NCI-H1048 (cell line): ENCODE measurements around the gene RHOA.
"Not testable (repeated sequence)": the region's sequence is repeated elsewhere in the genome, so short reads cannot be mapped to it uniquely, and the experiment has no call there.

Source experiments
- DNase-seq: peaks from one replicate; lab custom pipeline; 2025; lab: John Stamatoyannopoulos, UW

Gene RHOA

GRCh38 chr3:49411535-49411967 is 225 bp downstream of the RHOA start:
- no peak for DNase-seq

GRCh38 chr3:49410846-49411534 is 786 bp downstream of the RHOA start:
- no peak for DNase-seq

- no peak for DNase-seq
Observed at GRCh38 chr3:49410066-49410845, 1.5 kb downstream of the RHOA start.

- DNase-seq: no peak
Observed at GRCh38 chr3:49406571-49407565, 4.9 kb downstream of the RHOA start.

GRCh38 chr3:49405570-49405969 is 6.2 kb downstream of the RHOA start:
- not testable (repeated sequence) for DNase-seq

GRCh38 chr3:49403891-49404290 is 7.9 kb downstream of the RHOA start:
- no peak for DNase-seq

GRCh38 chr3:49401766-49402165 is 10.0 kb downstream of the RHOA start:
- no peak for DNase-seq

- no peak for DNase-seq
Observed at GRCh38 chr3:49399461-49399860, 12.3 kb downstream of the RHOA start.

- DNase-seq: no peak
Observed at GRCh38 chr3:49397470-49397869, 14.3 kb downstream of the RHOA start.

GRCh38 chr3:49391310-49391709 is 20.5 kb downstream of the RHOA start:
- DNase-seq: not testable (repeated sequence)

GRCh38 chr3:49389297-49389696 is 22.5 kb downstream of the RHOA start:
- DNase-seq: no peak

GRCh38 chr3:49388289-49388820 is 23.4 kb downstream of the RHOA start:
- DNase-seq: no peak

GRCh38 chr3:49387721-49388120 is 24.1 kb downstream of the RHOA start:
- no peak for DNase-seq

- no peak for DNase-seq
Observed at GRCh38 chr3:49386056-49386756, 25.6 kb downstream of the RHOA start.

- DNase-seq: no peak
Observed at GRCh38 chr3:49385617-49386016, 26.2 kb downstream of the RHOA start.

- no peak for DNase-seq
Observed at GRCh38 chr3:49383387-49383786, 28.4 kb downstream of the RHOA start.

- no peak for DNase-seq
Observed at GRCh38 chr3:49378249-49378895, 33.4 kb downstream of the RHOA start.

- DNase-seq: no peak
Observed at GRCh38 chr3:49377483-49377882, 34.3 kb downstream of the RHOA start.

- DNase-seq: no peak
Observed at GRCh38 chr3:49371946-49372345, 39.8 kb downstream of the RHOA start.

- no peak for DNase-seq
Observed at GRCh38 chr3:49370585-49371290, 41.0 kb downstream of the RHOA start.
